Left renal pelvis (tissue), 4 donors: ENCODE data around the gene MED17. TPM values are rescaled to one million over a fixed set of nuclear protein-coding genes. Genes with fewer than 3 reads are reported as not detected.

Experiments used
- DNase-seq, 4 donors: peaks; one replicate each; pipeline ENCODE4 v3.0.0-alpha.2; 2013; ENCODE audit warnings: low read depth in 4 of 4, low spot score in 3 of 4
- polyA plus RNA-seq, 4 donors: library from polyadenylated mRNA; unstranded; fragments of 120-200 nt; gene quantifications; one replicate each; pipeline ENCODE4 v1.2.1, GENCODE V29; 2013; ENCODE audit not compliant: insufficient read length in 4 of 4

MED17 gene
- polyA plus RNA-seq, 4 donors: 30.5 to 57.0 (median 40.3) TPM

GRCh38 chr11:93814966-93815633 is 31.0 kb downstream of the MED17 start:
- DNase-seq: no peak

- no peak for DNase-seq
Observed at GRCh38 chr11:93817426-93818348, 33.6 kb downstream of the MED17 start.

GRCh38 chr11:93819966-93820695 is 36.0 kb downstream of the MED17 start:
- no peak for DNase-seq

- DNase-seq: no peak
Observed at GRCh38 chr11:93820847-93821246, 36.8 kb downstream of the MED17 start.

- peak in 1 of 4 donors; percentile 2 for DNase-seq
Observed at GRCh38 chr11:93821617-93822016, 37.5 kb downstream of the MED17 start.

- no peak for DNase-seq
Observed at GRCh38 chr11:93822359-93822758, 38.3 kb downstream of the MED17 start.

- no peak for DNase-seq
Observed at GRCh38 chr11:93823210-93823609, 39.1 kb downstream of the MED17 start.

- DNase-seq: no peak
Observed at GRCh38 chr11:93827363-93827762, 43.3 kb downstream of the MED17 start.

GRCh38 chr11:93829598-93829997 is 45.5 kb downstream of the MED17 start:
- DNase-seq: no peak

- DNase-seq: no peak
Observed at GRCh38 chr11:93831343-93832127, 47.5 kb downstream of the MED17 start.

- no peak for DNase-seq
Observed at GRCh38 chr11:93832780-93833179, 48.7 kb downstream of the MED17 start.

- no peak for DNase-seq
Observed at GRCh38 chr11:93838967-93839366, 54.9 kb downstream of the MED17 start.

GRCh38 chr11:93840180-93840579 is 56.1 kb downstream of the MED17 start:
- DNase-seq: no peak

- no peak for DNase-seq
Observed at GRCh38 chr11:93840981-93841380, 56.9 kb downstream of the MED17 start.

GRCh38 chr11:93841446-93841845 is 57.4 kb downstream of the MED17 start:
- DNase-seq: no peak

- no peak for DNase-seq
Observed at GRCh38 chr11:93842034-93842433, 58.0 kb downstream of the MED17 start.

GRCh38 chr11:93842461-93842860 is 58.4 kb downstream of the MED17 start:
- DNase-seq: no peak

GRCh38 chr11:93843906-93844305 is 59.8 kb downstream of the MED17 start:
- DNase-seq: no peak

- DNase-seq: no peak
Observed at GRCh38 chr11:93844568-93844967, 60.5 kb downstream of the MED17 start.
